Ovary (tissue), 9 donors: Measurements from ENCODE around the gene PHF2. TPM values are rescaled to one million over a fixed set of nuclear protein-coding genes. Genes with fewer than 3 reads are reported as not detected.
A peak's percentile ranks its signal among the peaks of the same experiment; 100 is the strongest.

Experiments
- DNase-seq, 5 donors: peaks; one replicate each; pipeline ENCODE4 v3.0.0-alpha.2; 2019 to 2020
- H3K27ac ChIP-seq, 2 donors: fragments of 200-600 bp; one replicate each; pipeline versions ENCODE4 v1.5.1 to v1.8.0; 2019 to 2022
- H3K27me3 ChIP-seq: fragments of 200-600 bp; one replicate; pipeline ENCODE4 v1.8.0; 2022
- H3K36me3 ChIP-seq: fragments of 200-600 bp; sonication (generic); one replicate; pipeline ENCODE4 v1.5.1; 2019
- H3K4me1 ChIP-seq: one replicate; pipeline ENCODE4 v1.8.1; 2013; ENCODE audit warnings: mild to moderate bottlenecking, moderate library complexity; ENCODE audit not compliant: insufficient read depth
- H3K4me3 ChIP-seq: fragments of 200-600 bp; sonication (generic); one replicate; pipeline ENCODE4 v1.5.1; 2017
- H3K9me3 ChIP-seq, 2 donors: fragments of 200-600 bp in 1 of 2; sonication (generic) in 1 of 2; one replicate each; pipeline versions ENCODE4 v1.5.1 to v1.8.1; 2013 to 2019; ENCODE audit warnings: mild to moderate bottlenecking in 1 of 2, moderate library complexity in 1 of 2
- CTCF ChIP-seq, 3 donors: fragments of 450-650 bp in 2 of 3; fragments of 200-600 bp in 1 of 3; IDR thresholded peaks; one replicate each; pipeline versions ENCODE4 v1.5.1 to v1.8.0; 2016 to 2022; ENCODE audit warnings: antibody characterized with exemption in 3 of 3, mild to moderate bottlenecking in 1 of 3
- EP300 ChIP-seq: sonication (generic); formaldehyde crosslinking; IDR thresholded peaks from one replicate; pipeline ENCODE4 v1.6.1; 2017; ENCODE audit warnings: antibody characterized with exemption
- POLR2A ChIP-seq: fragments of 450-650 bp; IDR thresholded peaks from one replicate; pipeline ENCODE4 v1.6.1; 2017; ENCODE audit warnings: antibody characterized with exemption, mild to moderate bottlenecking, moderate library complexity
- WGBS, 3 donors: extraction: QIAGEN DNeasy Blood & Tissue Kit in 1 of 3; methylation state at CpG; one replicate each; pipeline versions ENCODE4 v1.1.5 to v1.1.7; 2013 to 2017; 5-methylcytosine and 5-hydroxymethylcytosine counted together
- intact Hi-C, 4 donors: fragments of 100-400 bp; cut with DNase I; formaldehyde crosslinking; loops; one replicate each; pipeline versions ENCODE4 v1.11.0 to v1.15.1; 2022 to 2023
- polyA plus RNA-seq, 2 donors: library from polyadenylated mRNA; stranded (reverse); fragments of 200-250 nt in 1 of 2; fragments of 350-450 nt in 1 of 2; fragmentation: Illumina TruSeq in 1 of 2; extraction: RNeasy Lipid Tissue Mini Kit (QIAGEN cat#74804) in 1 of 2; gene quantifications; one replicate each; pipeline ENCODE4 v1.2.3, GENCODE V29; 2013 to 2014
- total RNA-seq, 7 donors: library from RNA; depleted of rRNA in 2 of 7; stranded (reverse); fragments of >200 nt in 2 of 7; fragmentation: NEBNext Ultra II Directional in 3 of 7; extraction: Animal tissue kit (Norgen Biotek cat#: 25700) in 3 of 7; gene quantifications; one replicate each; pipeline versions ENCODE4 v1.1.0 to v1.2.4, GENCODE V29; 2016 to 2023
- donor health status: DM: no; HTN: no; CAD: no; lungs with moderate emphysema.
- donor health status: DM: no; HTN: no; CAD: no.
- donor health status: Bipolar disorder and iron deficiency.
- donor health status: DM: yes; HTN: yes; CAD: no.
- donor health status: DM: no; HTN: no; CAD: no.
- donor health status: DM: yes; HTN: yes; CAD: no.

Gene PHF2
- total and polyA plus RNA-seq, 9 donors, result 20.3 to 50.1 (median 39.7) TPM

GRCh38 chr9:93630806-93631411, 54.5 kb downstream of the PHF2 start:
- Histone ChIP-seq H3K9me3 (no peaks in the 10 kb centered on the region), H3K36me3 (no peaks in the 10 kb centered on the region), H3K4me3 (no peak overlapping the region), H3K27ac (no peak overlapping the region), H3K4me1 (no peaks in the 10 kb centered on the region), H3K27me3 (no peaks in the 10 kb centered on the region)
- intact Hi-C loops, result no loop called here
- WGBS, 3 donors, result 79 to 84% (median 81%) methylated on average over 7 of the region's 7 CpGs
- DNase-seq, result peak in 1 of 5 donors; percentile 11
- TF ChIP-seq POLR2A (no peak), CTCF (IDR thresholded peaks at IDR 0.05) (no peak), EP300 (no peak)

- H3K4me3 ChIP-seq, result no peak overlapping the region
- intact Hi-C loops, result no loop called here
- TF ChIP-seq POLR2A (no peak), EP300 (no peak), CTCF (IDR thresholded peaks at IDR 0.05) (no peak)
- no peaks in the 10 kb centered on the region for H3K36me3 ChIP-seq
- H3K27me3 ChIP-seq, result no peaks in the 10 kb centered on the region
- WGBS, 3 donors, result 77 to 88% (median 78%) methylated on average over 19 of the region's 19 CpGs
- H3K27ac ChIP-seq, result no peak overlapping the region
- H3K4me1 ChIP-seq, result no peaks in the 10 kb centered on the region
- peak in 1 of 5 donors; percentile 13 for DNase-seq
- H3K9me3 ChIP-seq, result peaks cover 0 to 3% of the 10 kb centered on the region in 2 donors
These were observed 57.3 kb downstream of the PHF2 start for GRCh38 chr9:93633492-93634221.

GRCh38 chr9:93634311-93635185, 58.2 kb downstream of the PHF2 start:
- H3K27ac ChIP-seq, result no peak overlapping the region
- H3K9me3 ChIP-seq, result peaks cover 0 to 3% of the 10 kb centered on the region in 2 donors
- no peaks in the 10 kb centered on the region for H3K4me1 ChIP-seq
- intact Hi-C loops, result no loop called here
- no peaks in the 10 kb centered on the region for H3K27me3 ChIP-seq
- WGBS, 3 donors, result 55 to 74% (median 60%) methylated on average over 9 to 10 of the region's 10 CpGs
- TF ChIP-seq POLR2A, result no peak
- no peak for TF ChIP-seq CTCF (IDR thresholded peaks at IDR 0.05)
- no peak for TF ChIP-seq EP300
- H3K4me3 ChIP-seq, result no peak overlapping the region
- no peaks in the 10 kb centered on the region for H3K36me3 ChIP-seq
- DNase-seq, result peak in 2 of 5 donors; percentile 11 to 17
